GM19467 (cell line): ENCODE data around the gene NCAPD2.
"Not testable (repeated sequence)": the region's sequence is repeated elsewhere in the genome, so short reads cannot be mapped to it uniquely, and the experiment has no call there.

Source experiments
- ATAC-seq: cut with Tn5 transposase; IDR thresholded peaks from one replicate; pipeline ENCODE4 v1.9.1; 2021; ENCODE audit warnings: mild to moderate bottlenecking, moderate library complexity; ENCODE audit not compliant: unreplicated experiment

NCAPD2 gene

GRCh38 chr12:6494258-6494743 is 399 bp downstream of the NCAPD2 start:
- no peak for ATAC-seq

- ATAC-seq: no peak
Observed at GRCh38 chr12:6494968-6495367, 1.1 kb downstream of the NCAPD2 start.

DNA sequence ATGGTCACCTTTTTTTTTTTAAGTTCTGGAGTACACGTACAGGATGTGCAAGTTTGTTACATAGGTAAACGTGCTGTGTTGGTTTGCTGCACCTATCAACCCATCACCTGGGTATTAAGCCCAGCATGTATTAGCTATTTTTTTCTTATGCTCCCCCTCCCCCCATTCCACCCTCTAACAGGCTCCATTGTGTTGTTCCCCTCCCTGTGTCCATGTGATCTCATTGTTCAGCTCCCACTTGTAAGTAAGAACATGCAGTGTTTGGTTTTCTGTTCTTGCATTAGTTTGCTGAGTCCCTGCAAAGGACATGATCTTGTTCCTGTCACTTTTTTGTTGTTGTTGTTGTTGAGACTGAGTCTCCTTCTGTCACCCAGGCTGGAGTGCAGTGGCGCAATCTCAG is 3.4 kb downstream of the NCAPD2 start:
- not testable (repeated sequence) for ATAC-seq

- ATAC-seq: no peak
Observed at GRCh38 chr12:6500466-6500865, 6.6 kb downstream of the NCAPD2 start.

- no peak for ATAC-seq
Observed at GRCh38 chr12:6507102-6507998, 13.4 kb downstream of the NCAPD2 start.

GRCh38 chr12:6508087-6508486 is 14.2 kb downstream of the NCAPD2 start:
- no peak for ATAC-seq

DNA sequence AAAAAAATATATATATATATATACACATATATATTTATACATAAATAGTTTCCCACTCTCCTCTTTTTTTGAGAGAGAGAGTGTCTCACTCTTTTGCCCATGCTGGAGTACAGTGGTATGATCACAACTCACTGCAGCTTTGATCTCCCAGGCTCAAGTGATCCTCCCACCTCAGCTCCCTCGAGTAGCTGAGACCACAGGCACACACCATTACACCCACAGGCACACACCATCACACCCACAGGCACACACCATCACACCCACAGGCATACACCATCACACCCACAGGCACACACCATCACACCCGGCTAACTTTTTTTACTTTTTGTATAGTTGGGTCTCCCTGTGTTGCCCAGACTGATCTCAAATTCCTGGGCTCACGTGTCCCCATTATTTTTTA is 26.3 kb downstream of the NCAPD2 start:
- no peak for ATAC-seq

- no peak for ATAC-seq
Observed at GRCh38 chr12:6522193-6522592, 28.3 kb downstream of the NCAPD2 start.

GRCh38 chr12:6523708-6524107 is 29.8 kb downstream of the NCAPD2 start:
- no peak for ATAC-seq

- no peak for ATAC-seq
Observed at GRCh38 chr12:6524648-6525047, 30.7 kb downstream of the NCAPD2 start.

DNA sequence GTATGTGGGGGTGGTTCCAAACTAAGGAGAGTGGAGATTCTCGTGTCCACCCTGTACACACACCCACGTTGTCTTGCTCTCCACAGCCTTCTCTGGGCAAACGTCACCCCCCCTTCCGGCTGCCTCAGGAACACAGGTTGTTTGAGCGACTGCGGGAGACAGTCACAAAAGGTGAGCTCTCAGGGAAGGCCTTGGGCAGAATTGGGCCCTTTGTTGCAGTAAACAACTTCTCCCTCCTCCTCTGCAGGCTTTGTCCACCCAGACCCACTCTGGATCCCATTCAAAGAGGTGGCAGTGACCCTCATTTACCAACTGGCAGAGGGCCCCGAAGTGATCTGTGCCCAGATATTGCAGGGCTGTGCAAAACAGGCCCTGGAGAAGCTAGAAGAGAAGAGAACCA is 32.3 kb downstream of the NCAPD2 start:
- no peak for ATAC-seq

DNA sequence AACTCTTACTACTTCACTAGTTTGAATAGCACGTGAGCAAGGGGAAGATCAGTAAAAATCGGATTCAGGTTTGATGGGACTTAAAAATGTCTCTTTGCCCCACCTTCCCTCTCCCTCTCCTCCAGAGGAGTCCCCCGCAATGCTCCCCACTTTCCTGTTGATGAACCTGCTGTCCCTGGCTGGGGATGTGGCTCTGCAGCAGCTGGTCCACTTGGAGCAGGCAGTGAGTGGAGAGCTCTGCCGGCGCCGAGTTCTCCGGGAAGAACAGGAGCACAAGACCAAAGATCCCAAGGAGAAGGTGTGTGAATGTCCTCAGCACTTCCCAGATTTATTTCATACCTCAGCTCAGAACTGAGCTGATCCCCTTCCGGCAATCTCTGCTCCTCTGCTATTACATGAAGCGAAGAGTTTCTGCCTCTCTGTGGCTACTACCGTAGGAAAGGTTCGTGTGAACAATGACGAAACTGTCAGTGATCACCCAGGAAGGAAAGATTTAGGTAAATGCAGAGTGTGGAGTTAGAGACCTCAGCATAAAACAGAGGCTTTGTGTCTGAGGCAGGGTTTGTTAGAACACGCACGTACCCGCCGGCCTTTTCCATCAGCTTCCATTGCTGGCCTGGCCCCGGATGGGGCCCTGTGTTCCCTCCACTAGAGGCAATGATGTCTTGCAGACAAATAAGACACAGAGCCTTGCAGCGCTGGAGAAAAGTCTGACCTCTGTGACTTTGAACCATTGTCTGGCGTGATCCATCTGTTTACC is 33.0 kb downstream of the NCAPD2 start:
- no peak for ATAC-seq

GRCh38 chr12:6527711-6528110 is 33.8 kb downstream of the NCAPD2 start:
- no peak for ATAC-seq

- ATAC-seq: no peak
Observed at GRCh38 chr12:6528539-6529235, 34.8 kb downstream of the NCAPD2 start.

GRCh38 chr12:6529291-6529737 is 35.4 kb downstream of the NCAPD2 start:
- ATAC-seq: no peak

GRCh38 chr12:6530576-6531260 is 36.8 kb downstream of the NCAPD2 start:
- ATAC-seq: no peak

GRCh38 chr12:6532051-6532926 is 38.4 kb downstream of the NCAPD2 start:
- ATAC-seq: no peak

DNA sequence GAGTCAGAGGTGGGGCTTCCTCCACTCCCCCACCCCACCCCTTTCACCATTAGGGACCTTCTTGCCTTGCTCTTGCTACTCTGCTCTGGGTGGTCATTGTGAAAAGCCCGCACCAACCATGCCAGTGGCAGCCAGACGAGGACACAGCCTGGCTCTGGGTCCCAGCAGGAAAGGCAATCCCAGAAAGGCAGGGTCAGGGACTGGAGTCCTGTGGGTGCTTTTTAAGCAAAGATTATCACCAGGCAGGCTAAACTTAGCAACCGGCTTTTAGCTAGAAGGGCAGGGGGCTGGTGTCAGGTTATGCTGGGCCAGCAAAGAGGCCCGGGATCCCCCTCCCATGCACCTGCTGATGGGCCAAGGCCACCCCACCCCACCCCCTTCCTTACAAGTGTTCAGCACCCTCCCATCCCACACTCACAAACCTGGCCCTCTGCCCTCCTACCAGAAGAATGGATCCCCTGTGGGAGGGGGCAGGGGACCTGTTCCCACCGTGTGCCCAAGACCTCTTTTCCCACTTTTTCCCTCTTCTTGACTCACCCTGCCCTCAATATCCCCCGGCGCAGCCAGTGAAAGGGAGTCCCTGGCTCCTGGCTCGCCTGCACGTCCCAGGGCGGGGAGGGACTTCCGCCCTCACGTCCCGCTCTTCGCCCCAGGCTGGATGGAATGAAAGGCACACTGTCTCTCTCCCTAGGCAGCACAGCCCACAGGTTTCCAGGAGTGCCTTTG is 39.2 kb downstream of the NCAPD2 start:
- ATAC-seq: no peak

DNA sequence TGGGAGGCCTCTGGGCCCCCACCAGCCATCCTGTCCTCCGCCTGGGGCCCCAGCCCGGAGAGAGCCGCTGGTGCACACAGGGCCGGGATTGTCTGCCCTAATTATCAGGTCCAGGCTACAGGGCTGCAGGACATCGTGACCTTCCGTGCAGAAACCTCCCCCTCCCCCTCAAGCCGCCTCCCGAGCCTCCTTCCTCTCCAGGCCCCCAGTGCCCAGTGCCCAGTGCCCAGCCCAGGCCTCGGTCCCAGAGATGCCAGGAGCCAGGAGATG is 39.7 kb downstream of the NCAPD2 start:
- peak; percentile 2 for ATAC-seq
